Measurements from ENCODE around the gene UBE2Z.

The UBE2Z gene

DNA sequence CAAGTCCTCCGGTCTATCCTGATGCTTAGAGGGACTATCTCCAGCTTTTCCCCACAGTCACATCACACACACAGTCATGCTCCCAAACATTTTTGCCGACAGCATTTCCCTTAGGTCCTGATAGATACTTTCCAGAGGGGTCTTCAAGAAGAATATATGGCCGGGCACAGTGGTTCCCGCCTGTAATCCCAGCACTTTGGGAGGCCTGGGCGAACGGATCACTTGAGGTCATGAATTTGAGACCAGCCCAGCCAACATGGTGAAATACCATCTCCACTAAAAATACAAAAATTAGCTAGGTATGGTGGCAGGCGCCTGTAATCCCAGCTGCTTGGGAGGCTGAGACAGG is 64.5 kb downstream of the UBE2Z start:
- H3K27me3 ChIP-seq (ENCODE audit: control insufficient read depth, insufficient read depth, low read length), result peaks cover 21% of the 10 kb centered on the region
- no peaks in the 10 kb centered on the region for H3K36me3 ChIP-seq (ENCODE audit: control insufficient read depth, insufficient read depth, low read length)
- H3K9ac ChIP-seq (ENCODE audit: low read length), result no peak overlapping the region

DNA sequence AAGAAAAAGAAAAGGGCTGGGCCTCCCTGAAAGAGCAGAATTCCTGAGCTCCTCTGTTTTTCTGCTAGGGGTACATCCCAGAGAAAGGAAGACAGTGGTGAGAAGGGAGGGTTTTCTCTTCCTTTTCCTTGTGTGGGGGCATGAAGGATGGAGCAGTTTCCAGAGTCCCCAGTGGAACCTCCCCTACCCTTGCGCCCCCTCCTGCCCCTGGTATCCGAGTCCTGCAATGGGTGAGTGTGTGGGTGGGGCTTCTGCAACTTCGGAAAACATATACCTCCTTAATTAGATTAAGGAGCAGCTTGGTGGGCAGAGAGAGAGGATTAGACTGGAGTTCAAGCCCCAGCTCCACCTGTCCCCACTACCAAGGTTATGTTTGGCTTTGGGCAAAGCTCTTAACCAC is 65.6 kb downstream of the UBE2Z start:
- Histone ChIP-seq H3K4me1 (ENCODE audit: control insufficient read depth, insufficient read depth, low read length) (no peaks in the 10 kb centered on the region), H3K36me3 (ENCODE audit: control insufficient read depth, insufficient read depth, low read length) (no peaks in the 10 kb centered on the region), H3K27me3 (ENCODE audit: control insufficient read depth, insufficient read depth, low read length) (peaks cover 17% of the 10 kb centered on the region), H3K9ac (ENCODE audit: low read length) (no peak overlapping the region), H3K4me3 (ENCODE audit: low read length) (no peak overlapping the region), H3K9me3 (ENCODE audit: control insufficient read depth, low read length) (no peaks in the 10 kb centered on the region)

More for the DNA sequence above, 64.5 kb downstream of the UBE2Z start:
- H3K4me3 ChIP-seq (ENCODE audit: low read length), result no peak overlapping the region
- no peaks in the 10 kb centered on the region for H3K4me1 ChIP-seq (ENCODE audit: control insufficient read depth, insufficient read depth, low read length)
- no peaks in the 10 kb centered on the region for H3K9me3 ChIP-seq (ENCODE audit: control insufficient read depth, low read length)

Measured in mucosa of stomach (tissue), 1 donor.